ENCODE measurements around the gene ZDHHC15.
"Not testable (repeated sequence)": the region's sequence is repeated elsewhere in the genome, so short reads cannot be mapped to it uniquely, and the experiment has no call there.

DNA sequence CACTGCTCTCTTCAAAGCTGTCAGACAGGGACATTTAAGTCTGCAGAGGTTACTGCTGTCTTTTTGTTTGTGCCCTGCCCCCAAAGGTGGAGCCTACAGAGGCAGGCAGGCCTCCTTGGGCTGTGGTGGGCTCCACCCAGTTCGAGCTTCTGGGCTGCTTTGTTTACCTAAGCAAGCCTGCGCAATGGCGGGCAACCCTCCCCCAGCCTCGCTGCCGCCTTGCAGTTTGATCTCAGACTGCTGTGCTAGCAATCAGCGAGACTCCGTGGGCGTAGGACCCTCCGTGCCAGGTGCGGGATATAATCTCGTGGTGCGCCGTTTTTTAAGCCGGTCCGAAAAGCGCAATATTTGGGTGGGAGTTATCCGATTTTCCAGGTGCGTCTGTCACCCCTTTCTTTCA lies 37.7 kb upstream of the ZDHHC15 start:
- TF ChIP-seq, protein P1, sequence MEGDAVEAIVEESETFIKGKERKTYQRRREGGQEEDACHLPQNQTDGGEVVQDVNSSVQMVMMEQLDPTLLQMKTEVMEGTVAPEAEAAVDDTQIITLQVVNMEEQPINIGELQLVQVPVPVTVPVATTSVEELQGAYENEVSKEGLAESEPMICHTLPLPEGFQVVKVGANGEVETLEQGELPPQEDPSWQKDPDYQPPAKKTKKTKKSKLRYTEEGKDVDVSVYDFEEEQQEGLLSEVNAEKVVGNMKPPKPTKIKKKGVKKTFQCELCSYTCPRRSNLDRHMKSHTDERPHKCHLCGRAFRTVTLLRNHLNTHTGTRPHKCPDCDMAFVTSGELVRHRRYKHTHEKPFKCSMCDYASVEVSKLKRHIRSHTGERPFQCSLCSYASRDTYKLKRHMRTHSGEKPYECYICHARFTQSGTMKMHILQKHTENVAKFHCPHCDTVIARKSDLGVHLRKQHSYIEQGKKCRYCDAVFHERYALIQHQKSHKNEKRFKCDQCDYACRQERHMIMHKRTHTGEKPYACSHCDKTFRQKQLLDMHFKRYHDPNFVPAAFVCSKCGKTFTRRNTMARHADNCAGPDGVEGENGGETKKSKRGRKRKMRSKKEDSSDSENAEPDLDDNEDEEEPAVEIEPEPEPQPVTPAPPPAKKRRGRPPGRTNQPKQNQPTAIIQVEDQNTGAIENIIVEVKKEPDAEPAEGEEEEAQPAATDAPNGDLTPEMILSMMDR (conservative IDR thresholded peaks at IDR 0.05 in 1 of 2, IDR thresholded peaks at IDR 0.05 in 1 of 2; ENCODE audit: low read depth in 1 of 2, low read length in 2 of 2) = not testable (repeated sequence)
- TF ChIP-seq EZH2 (IDR thresholded peaks at IDR 0.05; ENCODE audit: low read length, missing control alignments) = not testable (repeated sequence)

Data from fibroblast of lung (primary cell).